ENCODE measurements around the gene PRLH.

The PRLH gene

DNA sequence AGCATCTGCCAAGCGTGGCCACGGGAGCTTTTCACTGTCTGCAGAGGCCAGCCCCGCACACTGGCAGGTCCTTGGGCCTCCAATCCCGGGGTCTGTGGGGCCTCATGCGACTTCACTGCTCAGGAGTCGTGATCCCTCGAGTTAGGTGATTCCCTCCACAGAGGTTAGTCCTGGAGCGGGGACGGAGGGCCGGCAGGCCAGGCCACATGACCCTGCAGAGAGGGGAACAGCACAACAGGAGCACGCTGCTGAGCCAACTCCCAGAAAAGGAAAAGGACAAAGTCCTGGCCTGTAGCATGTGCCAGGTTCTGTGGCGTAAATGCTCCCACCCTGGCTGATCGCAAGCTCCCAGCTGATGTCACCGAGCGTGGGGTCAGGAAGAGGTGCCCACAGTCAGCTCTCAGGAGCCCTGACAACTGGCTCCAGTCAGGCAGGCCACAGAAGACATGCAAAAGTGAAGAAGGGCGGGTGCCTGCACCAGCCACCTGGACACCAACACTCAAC lies 15.3 kb upstream of the PRLH start:
- H3K9me3 ChIP-seq (ENCODE audit: insufficient read depth, low read length): 0 out of 2 replicates have a peak, but pooled peaks cover 6% of the 10 kb centered on the region
- H3K27ac ChIP-seq (ENCODE audit: low read depth, low read length): no peak overlapping the region
- no peaks in the 10 kb centered on the region for H3K9me2 ChIP-seq (replicated peaks; ENCODE audit: insufficient read depth, low read length)
- no peak overlapping the region for H3K4me3 ChIP-seq (ENCODE audit: insufficient read depth, low read length, poor library complexity, severe bottlenecking)
- no peaks in the 10 kb centered on the region for H3K79me2 ChIP-seq (ENCODE audit: insufficient read depth, low read length)
- H3K36me3 ChIP-seq (ENCODE audit: low read length): no peaks in the 10 kb centered on the region
- no peak overlapping the region for H2AFZ ChIP-seq (ENCODE audit: low read depth, low read length, severe bottlenecking)
- H3K9ac ChIP-seq (ENCODE audit: low read length): no peak overlapping the region
- no peaks in the 10 kb centered on the region for H4K20me1 ChIP-seq (ENCODE audit: low read depth, low read length)
- H3K27me3 ChIP-seq (ENCODE audit: low read length): no peaks in the 10 kb centered on the region
- H3F3A ChIP-seq (ENCODE audit: insufficient read depth): no peaks in the 10 kb centered on the region
- no peak overlapping the region for H3K4me2 ChIP-seq (ENCODE audit: low read depth, low read length, poor library complexity, severe bottlenecking)
- no peak for TF ChIP-seq EZH2phosphoT487 (conservative IDR thresholded peaks at IDR 0.05; ENCODE audit: low read length)
- TF ChIP-seq CTCF (IDR thresholded peaks at IDR 0.05; ENCODE audit: insufficient read depth, low read length, poor library complexity, severe bottlenecking): no peak

DNA sequence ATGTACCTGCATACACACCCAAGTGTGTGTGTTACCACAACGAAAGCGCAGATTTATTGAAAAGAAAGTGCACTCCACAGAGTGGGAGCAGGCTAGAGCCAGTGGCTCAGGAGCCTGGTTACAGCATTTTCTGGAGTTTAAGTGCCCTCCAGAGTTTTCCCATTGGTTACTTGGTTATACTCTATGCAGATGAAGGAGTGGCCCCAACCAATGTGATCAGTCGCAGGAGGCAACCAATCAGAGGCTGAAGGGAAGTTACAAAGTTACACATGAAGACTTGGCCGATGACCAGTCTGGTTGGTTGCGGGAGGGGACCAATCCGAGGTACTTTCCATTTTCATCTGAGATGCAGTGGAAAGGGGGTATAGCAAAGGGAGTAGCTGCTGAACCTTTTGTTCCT lies 13.5 kb upstream of the PRLH start:
- H3K9ac ChIP-seq (ENCODE audit: low read length): no peak overlapping the region
- 0 out of 2 replicates have a peak, but pooled peaks cover 6% of the 10 kb centered on the region for H3K9me3 ChIP-seq (ENCODE audit: insufficient read depth, low read length)
- no peaks in the 10 kb centered on the region for H3K79me2 ChIP-seq (ENCODE audit: insufficient read depth, low read length)
- H2AFZ ChIP-seq (ENCODE audit: low read depth, low read length, severe bottlenecking): no peak overlapping the region
- H3K4me2 ChIP-seq (ENCODE audit: low read depth, low read length, poor library complexity, severe bottlenecking): no peak overlapping the region
- H3F3A ChIP-seq (ENCODE audit: insufficient read depth): no peaks in the 10 kb centered on the region
- H3K27me3 ChIP-seq (ENCODE audit: low read length): no peaks in the 10 kb centered on the region
- TF ChIP-seq EZH2phosphoT487 (conservative IDR thresholded peaks at IDR 0.05; ENCODE audit: low read length): no peak
- no peak for TF ChIP-seq CTCF (IDR thresholded peaks at IDR 0.05; ENCODE audit: insufficient read depth, low read length, poor library complexity, severe bottlenecking)
- H4K20me1 ChIP-seq (ENCODE audit: low read depth, low read length): no peaks in the 10 kb centered on the region
- no peak overlapping the region for H3K27ac ChIP-seq (ENCODE audit: low read depth, low read length)
- no peaks in the 10 kb centered on the region for H3K36me3 ChIP-seq (ENCODE audit: low read length)
- H3K9me2 ChIP-seq (replicated peaks; ENCODE audit: insufficient read depth, low read length): no peaks in the 10 kb centered on the region
- no peak overlapping the region for H3K4me3 ChIP-seq (ENCODE audit: insufficient read depth, low read length, poor library complexity, severe bottlenecking)

DNA sequence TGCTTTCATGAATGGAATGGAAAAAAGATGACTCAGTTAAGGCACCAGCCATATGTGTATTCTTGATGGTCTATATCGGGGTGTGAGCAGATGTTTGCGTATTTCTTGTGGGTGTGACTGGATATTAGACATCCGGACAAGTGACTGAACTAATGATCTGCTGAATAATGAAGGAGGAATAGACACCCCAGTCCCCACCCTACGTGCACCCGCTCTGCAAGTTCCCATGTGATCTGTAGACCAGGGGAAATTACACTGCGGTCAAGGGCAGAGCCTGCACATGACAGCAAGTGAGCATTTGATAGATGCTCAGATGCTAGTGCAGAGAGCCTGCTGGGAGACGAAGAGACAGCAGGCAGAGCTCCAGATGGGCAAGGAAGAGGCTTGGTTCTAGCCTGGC lies 12.4 kb upstream of the PRLH start:
- no peaks in the 10 kb centered on the region for H3F3A ChIP-seq (ENCODE audit: insufficient read depth)
- no peaks in the 10 kb centered on the region for H3K36me3 ChIP-seq (ENCODE audit: low read length)

More for the DNA sequence above, 12.4 kb upstream of the PRLH start:
- no peak overlapping the region for H2AFZ ChIP-seq (ENCODE audit: low read depth, low read length, severe bottlenecking)
- H3K79me2 ChIP-seq (ENCODE audit: insufficient read depth, low read length): no peaks in the 10 kb centered on the region
- TF ChIP-seq EZH2phosphoT487 (conservative IDR thresholded peaks at IDR 0.05; ENCODE audit: low read length) (no peak), CTCF (IDR thresholded peaks at IDR 0.05; ENCODE audit: insufficient read depth, low read length, poor library complexity, severe bottlenecking) (no peak)
- H3K4me2 ChIP-seq (ENCODE audit: low read depth, low read length, poor library complexity, severe bottlenecking): no peak overlapping the region
- no peak overlapping the region for H3K9ac ChIP-seq (ENCODE audit: low read length)
- no peaks in the 10 kb centered on the region for H3K27me3 ChIP-seq (ENCODE audit: low read length)
- no peaks in the 10 kb centered on the region for H4K20me1 ChIP-seq (ENCODE audit: low read depth, low read length)
- no peak overlapping the region for H3K27ac ChIP-seq (ENCODE audit: low read depth, low read length)
- H3K4me3 ChIP-seq (ENCODE audit: insufficient read depth, low read length, poor library complexity, severe bottlenecking): no peak overlapping the region
- H3K9me3 ChIP-seq (ENCODE audit: insufficient read depth, low read length): 0 out of 2 replicates have a peak, but pooled peaks cover 6% of the 10 kb centered on the region
- no peaks in the 10 kb centered on the region for H3K9me2 ChIP-seq (replicated peaks; ENCODE audit: insufficient read depth, low read length)

Data from SU-DHL-6 (cell line).